ENCODE results near the gene KDM3A.

Gene KDM3A

DNA sequence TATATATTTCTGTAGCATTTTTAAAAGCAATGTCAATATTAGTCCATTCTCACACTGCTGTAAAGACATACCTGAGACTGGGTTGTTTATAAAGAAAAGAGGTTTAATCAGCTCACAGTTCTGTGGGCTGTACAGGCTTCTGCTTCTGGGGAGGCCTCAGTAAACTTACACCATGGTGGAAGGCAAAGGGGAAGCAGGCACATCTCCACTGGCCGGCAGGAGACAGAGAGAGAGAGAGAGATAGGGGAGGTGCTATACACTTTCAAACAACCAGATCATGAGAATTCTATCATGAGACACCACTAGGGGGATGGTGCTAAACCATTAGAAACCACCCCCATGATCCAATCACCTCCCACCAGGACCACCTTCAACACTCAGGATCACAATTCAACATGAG lies 79.0 kb downstream of the KDM3A start:
- DNase-seq: no peak

DNA sequence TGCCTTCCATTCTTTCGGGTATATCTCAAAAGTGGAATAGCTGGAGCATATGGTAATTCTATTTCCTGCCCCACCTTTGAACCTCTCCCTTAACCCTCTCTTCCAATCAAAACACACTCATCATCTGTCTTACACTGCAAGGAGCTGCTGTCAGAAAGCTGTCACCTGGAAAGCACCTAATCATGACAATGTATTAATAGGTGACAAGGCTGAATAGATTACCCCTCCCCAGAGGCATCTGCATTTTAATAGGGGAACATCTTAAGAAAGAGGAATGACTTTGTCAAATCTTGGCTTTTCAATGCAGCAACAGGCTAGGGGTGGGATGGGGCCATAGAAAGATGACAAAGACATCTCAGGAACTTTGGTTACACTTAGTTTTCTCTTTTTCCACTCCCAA lies 80.8 kb downstream of the KDM3A start:
- DNase-seq: no peak

GRCh38 chr2:86522711-86523110 lies 81.5 kb downstream of the KDM3A start:
- DNase-seq: no peak

GRCh38 chr2:86523491-86523890 lies 82.3 kb downstream of the KDM3A start:
- no peak for DNase-seq

DNA sequence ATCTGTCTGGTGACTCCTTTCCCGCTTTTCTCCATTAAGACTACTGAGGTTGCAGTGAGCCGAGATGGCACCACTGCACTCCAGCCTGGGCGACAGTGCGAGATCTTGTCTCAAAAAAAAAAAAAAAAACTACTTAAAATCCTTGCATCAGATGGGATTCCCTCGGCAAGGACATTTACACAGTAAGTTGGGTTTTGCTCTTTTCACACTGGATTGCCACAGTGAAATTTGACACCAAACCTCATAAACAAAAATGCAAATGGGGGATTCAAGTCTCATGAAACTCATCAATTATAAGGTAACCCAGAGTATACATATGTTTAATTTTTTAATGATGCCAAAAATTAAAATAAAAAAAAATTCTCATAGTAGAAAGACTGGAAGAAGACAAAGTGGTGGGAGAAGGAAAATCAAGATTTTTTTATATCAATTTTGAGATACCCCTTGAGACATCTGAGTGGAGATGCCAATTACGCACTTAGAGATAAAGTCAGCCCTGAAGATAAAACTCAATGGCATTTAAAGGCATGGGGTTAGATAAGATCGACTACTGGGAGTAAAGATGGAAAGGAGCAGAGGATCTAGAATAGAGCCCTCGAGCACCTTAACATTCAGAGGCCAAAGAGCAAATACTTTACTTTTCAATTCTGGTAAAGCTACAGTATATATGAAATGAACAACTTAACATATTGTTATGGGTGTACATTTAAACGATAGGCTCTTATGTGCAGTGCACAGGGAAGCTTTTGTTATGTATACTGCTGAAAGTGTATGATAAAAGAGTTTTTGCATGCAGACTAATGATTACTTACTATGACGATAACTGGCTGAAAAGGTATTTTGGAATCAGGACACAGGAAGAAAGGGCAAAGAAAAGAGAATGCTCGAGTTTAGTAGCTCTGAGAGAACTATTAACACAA lies 84.5 kb downstream of the KDM3A start:
- no peak for DNase-seq

DNA sequence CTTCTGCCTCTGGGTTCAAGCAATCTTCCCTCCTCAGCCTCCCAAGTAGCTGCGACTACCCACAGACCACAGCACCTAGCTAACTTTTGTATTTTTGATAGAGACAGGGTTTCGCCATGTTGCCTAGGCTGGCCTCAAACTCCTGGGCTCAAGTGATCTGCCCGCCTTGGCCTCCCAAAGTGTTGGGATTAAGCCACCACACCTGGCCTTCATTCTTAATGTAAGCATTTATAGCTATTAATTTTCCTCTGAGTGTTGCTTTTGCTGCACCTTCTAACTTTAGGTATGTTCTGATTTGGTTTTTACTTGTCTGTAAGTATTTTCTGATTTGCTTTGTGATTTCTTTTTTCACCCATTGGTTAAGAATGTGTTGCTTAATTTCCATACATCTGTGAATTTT lies 92.4 kb downstream of the KDM3A start:
- no peak for DNase-seq

GRCh38 chr2:86541334-86541733 lies 100.2 kb downstream of the KDM3A start:
- DNase-seq: no peak
